Right lobe of liver (tissue), 4 donors: ENCODE measurements around the gene PLAAT4.

ENCODE experiments used
- POLR2A ChIP-seq: fragments of 450-650 bp; IDR thresholded peaks from one replicate; pipeline ENCODE4 v1.6.1; 2017; ENCODE audit warnings: antibody characterized with exemption, mild to moderate bottlenecking
- TF ChIP-seq, protein P1 (sequence below), 4 donors: fragments of 200-600 bp in 3 of 4; fragments of 450-650 bp in 1 of 4; IDR thresholded peaks; one replicate each; pipeline versions ENCODE4 v1.5.1 to v1.8.0; 2016 to 2022; ENCODE audit warnings: antibody characterized with exemption in 4 of 4, mild to moderate bottlenecking in 2 of 4
- donor health status: DM: no; HTN: no; CAD: no.
- donor health status: DM: no; HTN: no; CAD: no.
- donor health status: DM: no; HTN: yes; CAD: no.

DNA sequence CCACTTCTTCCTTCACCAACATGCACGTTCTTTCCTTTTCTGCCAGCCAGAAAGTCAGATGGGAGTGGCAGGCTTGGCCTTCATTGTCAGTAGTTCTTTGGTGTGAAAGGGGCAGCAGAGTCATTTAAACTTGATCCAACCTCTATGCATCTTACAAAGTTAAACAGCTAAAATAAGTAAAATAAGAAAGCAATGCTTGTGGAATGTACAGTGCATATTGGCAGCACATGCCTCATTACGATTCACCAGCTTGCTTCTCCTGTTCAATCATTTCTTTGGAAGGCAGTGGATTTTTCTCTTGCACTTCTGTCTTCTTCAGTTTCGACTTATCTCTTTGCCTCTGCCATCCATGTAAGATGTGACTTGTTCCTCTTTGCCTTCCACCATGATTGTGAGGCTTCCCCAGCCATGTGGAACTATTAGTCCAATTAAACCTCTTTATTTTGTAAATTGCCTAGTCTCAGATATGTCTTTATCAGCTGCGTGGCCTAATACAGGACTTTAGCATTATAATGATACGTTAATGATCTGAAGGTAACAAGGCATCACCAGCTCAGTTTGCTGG, 15.9 kb upstream of the PLAAT4 start:
- TF ChIP-seq, protein P1, sequence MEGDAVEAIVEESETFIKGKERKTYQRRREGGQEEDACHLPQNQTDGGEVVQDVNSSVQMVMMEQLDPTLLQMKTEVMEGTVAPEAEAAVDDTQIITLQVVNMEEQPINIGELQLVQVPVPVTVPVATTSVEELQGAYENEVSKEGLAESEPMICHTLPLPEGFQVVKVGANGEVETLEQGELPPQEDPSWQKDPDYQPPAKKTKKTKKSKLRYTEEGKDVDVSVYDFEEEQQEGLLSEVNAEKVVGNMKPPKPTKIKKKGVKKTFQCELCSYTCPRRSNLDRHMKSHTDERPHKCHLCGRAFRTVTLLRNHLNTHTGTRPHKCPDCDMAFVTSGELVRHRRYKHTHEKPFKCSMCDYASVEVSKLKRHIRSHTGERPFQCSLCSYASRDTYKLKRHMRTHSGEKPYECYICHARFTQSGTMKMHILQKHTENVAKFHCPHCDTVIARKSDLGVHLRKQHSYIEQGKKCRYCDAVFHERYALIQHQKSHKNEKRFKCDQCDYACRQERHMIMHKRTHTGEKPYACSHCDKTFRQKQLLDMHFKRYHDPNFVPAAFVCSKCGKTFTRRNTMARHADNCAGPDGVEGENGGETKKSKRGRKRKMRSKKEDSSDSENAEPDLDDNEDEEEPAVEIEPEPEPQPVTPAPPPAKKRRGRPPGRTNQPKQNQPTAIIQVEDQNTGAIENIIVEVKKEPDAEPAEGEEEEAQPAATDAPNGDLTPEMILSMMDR (IDR thresholded peaks at IDR 0.05), result no peak
- TF ChIP-seq POLR2A, result no peak
